ENCODE measurements around the gene TNFSF8.

- TF ChIP-seq CTCF (IDR thresholded peaks at IDR 0.05): no peak
- TF ChIP-seq POLR2A (IDR thresholded peaks at IDR 0.05): no peak
- TF ChIP-seq POLR2AphosphoS5 (IDR thresholded peaks at IDR 0.05): no peak
Measured at GRCh38 chr9:114894206-114894605, 36.2 kb downstream of the TNFSF8 start.

All from prostate gland (tissue), 2 donors.